ENCODE data around the gene GNAO1. TPM values are rescaled to one million over a fixed set of nuclear protein-coding genes. Genes with fewer than 3 reads are reported as not detected.

Gene GNAO1
- total RNA-seq, 1 donor from 2014 or later, result 1.9 TPM

DNA sequence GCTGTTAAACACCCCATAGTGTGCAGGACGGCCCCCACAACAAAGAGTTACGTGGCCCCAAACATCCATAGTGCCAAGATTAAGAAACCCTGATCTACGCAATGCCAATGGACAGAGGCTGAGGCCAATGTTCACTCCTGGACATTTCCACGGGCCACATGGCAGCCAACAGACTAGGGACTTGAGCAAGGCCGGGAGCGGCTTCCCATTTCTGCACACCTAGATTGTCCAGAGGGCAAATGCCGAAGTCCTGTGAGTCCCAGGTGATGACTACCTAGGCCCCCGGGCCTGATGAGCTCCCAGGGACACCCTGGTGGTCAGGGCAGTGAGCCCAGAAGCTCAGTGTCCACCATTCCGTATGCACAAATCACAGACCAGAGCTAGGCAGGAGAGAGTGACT lies 138.6 kb downstream of the GNAO1 start:
- TF ChIP-seq EZH2 (IDR thresholded peaks at IDR 0.05) (no peak), EZH2phosphoT487 (IDR thresholded peaks at IDR 0.05) (no peak)
- TF ChIP-seq, protein P1, sequence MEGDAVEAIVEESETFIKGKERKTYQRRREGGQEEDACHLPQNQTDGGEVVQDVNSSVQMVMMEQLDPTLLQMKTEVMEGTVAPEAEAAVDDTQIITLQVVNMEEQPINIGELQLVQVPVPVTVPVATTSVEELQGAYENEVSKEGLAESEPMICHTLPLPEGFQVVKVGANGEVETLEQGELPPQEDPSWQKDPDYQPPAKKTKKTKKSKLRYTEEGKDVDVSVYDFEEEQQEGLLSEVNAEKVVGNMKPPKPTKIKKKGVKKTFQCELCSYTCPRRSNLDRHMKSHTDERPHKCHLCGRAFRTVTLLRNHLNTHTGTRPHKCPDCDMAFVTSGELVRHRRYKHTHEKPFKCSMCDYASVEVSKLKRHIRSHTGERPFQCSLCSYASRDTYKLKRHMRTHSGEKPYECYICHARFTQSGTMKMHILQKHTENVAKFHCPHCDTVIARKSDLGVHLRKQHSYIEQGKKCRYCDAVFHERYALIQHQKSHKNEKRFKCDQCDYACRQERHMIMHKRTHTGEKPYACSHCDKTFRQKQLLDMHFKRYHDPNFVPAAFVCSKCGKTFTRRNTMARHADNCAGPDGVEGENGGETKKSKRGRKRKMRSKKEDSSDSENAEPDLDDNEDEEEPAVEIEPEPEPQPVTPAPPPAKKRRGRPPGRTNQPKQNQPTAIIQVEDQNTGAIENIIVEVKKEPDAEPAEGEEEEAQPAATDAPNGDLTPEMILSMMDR (IDR thresholded peaks at IDR 0.05), result no peak
- Histone ChIP-seq H3K27me3 (no peaks in the 10 kb centered on the region), H2AFZ (replicated peaks) (no peak overlapping the region), H4K20me1 (ENCODE audit: low read depth) (no peaks in the 10 kb centered on the region), H3K36me3 (no peaks in the 10 kb centered on the region), H3F3A (ENCODE audit: low read depth) (no peaks in the 10 kb centered on the region), H3K4me1 (no peaks in the 10 kb centered on the region), H3K27ac (no peak overlapping the region), H3K79me2 (ENCODE audit: low read depth) (no peaks in the 10 kb centered on the region), H3K4me2 (no peak overlapping the region), H3K4me3 (no peak overlapping the region), H3K9me3 (ENCODE audit: low read depth) (no peaks in the 10 kb centered on the region), H3K9ac (no peak overlapping the region)
- no peak for DNase-seq (ENCODE audit: low spot score)
- Mint-ChIP-seq H3K27ac (no peak overlapping the region), H3K4me1 (peaks cover 2% of the 10 kb centered on the region), H3K36me3 (peaks cover 2% of the 10 kb centered on the region), H3K4me3 (no peak overlapping the region), H3K9me3 (no peaks in the 10 kb centered on the region), H3K27me3 (ENCODE audit: insufficient read depth, low read depth) (peaks cover 4% of the 10 kb centered on the region)

DNA sequence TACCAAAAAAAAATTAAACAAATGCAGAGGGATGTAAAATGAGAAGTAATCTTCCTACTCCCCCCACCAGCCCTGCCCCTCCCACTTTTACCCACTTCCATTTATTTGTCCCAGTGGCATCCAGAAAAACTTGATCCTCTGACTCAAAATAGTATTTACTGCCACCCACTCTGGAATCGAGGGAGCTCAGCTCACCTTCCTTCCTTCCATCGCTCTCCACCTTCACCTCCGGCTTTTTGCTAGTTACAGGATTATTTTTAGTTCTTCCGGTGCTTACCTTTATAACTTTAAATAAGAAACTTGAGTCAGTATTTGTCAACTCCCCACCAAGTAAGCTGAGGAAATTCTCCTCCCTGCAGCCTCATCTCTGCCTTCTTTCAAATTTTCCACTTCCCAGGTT lies 139.2 kb downstream of the GNAO1 start:
- Mint-ChIP-seq H3K4me1 (peaks cover 6% of the 10 kb centered on the region), H3K36me3 (peaks cover 2% of the 10 kb centered on the region), H3K9me3 (no peaks in the 10 kb centered on the region), H3K27me3 (ENCODE audit: insufficient read depth, low read depth) (peaks cover 4% of the 10 kb centered on the region), H3K4me3 (no peak overlapping the region), H3K27ac (peak overlapping the region; percentile 14)
- no peak overlapping the region for H3K4me2 ChIP-seq
- no peaks in the 10 kb centered on the region for H3K9me3 ChIP-seq (ENCODE audit: low read depth)
- no peaks in the 10 kb centered on the region for H3F3A ChIP-seq (ENCODE audit: low read depth)
- no peak for DNase-seq (ENCODE audit: low spot score)
- H4K20me1 ChIP-seq (ENCODE audit: low read depth), result no peaks in the 10 kb centered on the region
- H3K36me3 ChIP-seq, result no peaks in the 10 kb centered on the region
- H3K9ac ChIP-seq, result no peak overlapping the region
- H3K4me1 ChIP-seq, result no peaks in the 10 kb centered on the region
- H3K27ac ChIP-seq, result no peak overlapping the region
- no peaks in the 10 kb centered on the region for H3K79me2 ChIP-seq (ENCODE audit: low read depth)
- TF ChIP-seq, protein P1 (IDR thresholded peaks at IDR 0.05), result no peak
- no peak for TF ChIP-seq EZH2 (IDR thresholded peaks at IDR 0.05)
- TF ChIP-seq EZH2phosphoT487 (IDR thresholded peaks at IDR 0.05), result no peak
- no peak overlapping the region for H3K4me3 ChIP-seq
- no peaks in the 10 kb centered on the region for H3K27me3 ChIP-seq
- no peak overlapping the region for H2AFZ ChIP-seq (replicated peaks)

DNA sequence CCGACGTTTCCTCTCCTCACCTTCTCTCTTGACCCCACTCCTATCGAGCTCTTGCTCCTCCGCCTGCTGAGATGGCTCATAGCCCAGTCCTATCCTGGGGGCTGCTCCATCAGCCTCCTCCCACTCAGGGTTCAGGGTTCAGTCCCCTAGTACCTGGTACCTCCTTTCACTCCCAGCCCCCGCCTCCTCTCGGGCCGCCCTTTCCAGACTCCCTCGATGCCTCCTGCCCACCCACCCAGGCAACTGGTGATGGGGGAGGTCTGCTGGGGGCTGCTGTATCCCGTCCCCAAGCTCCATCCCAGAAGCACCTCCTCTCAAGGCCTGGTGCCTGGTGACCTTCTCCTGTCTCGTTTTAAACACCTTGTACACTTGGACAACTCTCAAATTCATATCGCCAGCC lies 140.1 kb downstream of the GNAO1 start:
- H3K4me1 ChIP-seq, result no peaks in the 10 kb centered on the region
- H3K4me2 ChIP-seq, result no peak overlapping the region
- H3K9ac ChIP-seq, result no peak overlapping the region
- H3K36me3 ChIP-seq, result no peaks in the 10 kb centered on the region
- H3K4me1 Mint-ChIP-seq, result peaks cover 6% of the 10 kb centered on the region
- H3K4me3 ChIP-seq, result no peak overlapping the region
- peak overlapping the region; percentile 65 for H3K27ac Mint-ChIP-seq
- H3K27me3 ChIP-seq, result no peaks in the 10 kb centered on the region
- H2AFZ ChIP-seq (replicated peaks), result no peak overlapping the region
- TF ChIP-seq EZH2phosphoT487 (IDR thresholded peaks at IDR 0.05), result no peak
- TF ChIP-seq, protein P1 (IDR thresholded peaks at IDR 0.05), result no peak
- no peak for TF ChIP-seq EZH2 (IDR thresholded peaks at IDR 0.05)
- H3F3A ChIP-seq (ENCODE audit: low read depth), result no peaks in the 10 kb centered on the region
- no peaks in the 10 kb centered on the region for H4K20me1 ChIP-seq (ENCODE audit: low read depth)
- no peaks in the 10 kb centered on the region for H3K9me3 Mint-ChIP-seq
- no peak overlapping the region for H3K4me3 Mint-ChIP-seq
- H3K79me2 ChIP-seq (ENCODE audit: low read depth), result no peaks in the 10 kb centered on the region
- no peaks in the 10 kb centered on the region for H3K9me3 ChIP-seq (ENCODE audit: low read depth)
- H3K36me3 Mint-ChIP-seq, result peaks cover 2% of the 10 kb centered on the region
- no peak overlapping the region for H3K27ac ChIP-seq
- peaks cover 4% of the 10 kb centered on the region for H3K27me3 Mint-ChIP-seq (ENCODE audit: insufficient read depth, low read depth)
- no peak for DNase-seq (ENCODE audit: low spot score)

Measured in neural progenitor cell (in vitro differentiated cells).